Stomach (tissue), 4 donors: ENCODE data around the gene CDC42SE2.

Experiments
- POLR2A ChIP-seq, 4 donors: fragments of 450-650 bp; IDR thresholded peaks; one replicate each; pipeline ENCODE4 v1.6.1; 2016; ENCODE audit warnings: antibody characterized with exemption in 4 of 4, control low read depth in 2 of 4, mild to moderate bottlenecking in 1 of 4, moderate library complexity in 1 of 4
- POLR2AphosphoS5 ChIP-seq, 3 donors: sonication (generic); formaldehyde crosslinking; IDR thresholded peaks; one replicate each; pipeline ENCODE4 v1.6.1; 2016; ENCODE audit warnings: antibody characterized with exemption in 3 of 3
- TF ChIP-seq, protein P1 (sequence below), 7 experiments: fragments of 450-650 bp in 4 of 7; fragments of 200-600 bp in 3 of 7; sonication (generic) in 3 of 7; IDR thresholded peaks; one replicate each; pipeline ENCODE4 v1.5.1; 2016 to 2019; ENCODE audit warnings: antibody characterized with exemption in 7 of 7, control low read depth in 2 of 7, mild to moderate bottlenecking in 1 of 7

DNA sequence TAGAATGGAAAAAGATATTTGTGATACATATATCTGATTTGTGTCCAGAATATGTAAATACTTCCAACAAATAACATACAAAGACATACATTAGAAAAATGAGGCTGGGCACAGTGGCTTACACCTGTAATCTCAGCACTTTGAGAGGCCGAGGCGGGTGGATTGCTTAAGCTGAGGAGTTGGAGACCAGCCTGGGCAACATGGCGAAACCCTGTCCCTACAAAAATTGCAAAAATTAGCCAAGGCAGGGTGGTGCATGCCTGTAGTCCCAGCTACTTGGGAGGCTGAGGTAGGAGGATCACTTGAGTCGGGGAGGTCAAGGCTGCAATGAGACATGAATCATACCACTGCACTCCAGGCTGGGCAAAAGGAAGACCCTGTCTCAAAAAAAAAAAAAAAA, 46.1 kb upstream of the CDC42SE2 start:
- TF ChIP-seq, protein P1, sequence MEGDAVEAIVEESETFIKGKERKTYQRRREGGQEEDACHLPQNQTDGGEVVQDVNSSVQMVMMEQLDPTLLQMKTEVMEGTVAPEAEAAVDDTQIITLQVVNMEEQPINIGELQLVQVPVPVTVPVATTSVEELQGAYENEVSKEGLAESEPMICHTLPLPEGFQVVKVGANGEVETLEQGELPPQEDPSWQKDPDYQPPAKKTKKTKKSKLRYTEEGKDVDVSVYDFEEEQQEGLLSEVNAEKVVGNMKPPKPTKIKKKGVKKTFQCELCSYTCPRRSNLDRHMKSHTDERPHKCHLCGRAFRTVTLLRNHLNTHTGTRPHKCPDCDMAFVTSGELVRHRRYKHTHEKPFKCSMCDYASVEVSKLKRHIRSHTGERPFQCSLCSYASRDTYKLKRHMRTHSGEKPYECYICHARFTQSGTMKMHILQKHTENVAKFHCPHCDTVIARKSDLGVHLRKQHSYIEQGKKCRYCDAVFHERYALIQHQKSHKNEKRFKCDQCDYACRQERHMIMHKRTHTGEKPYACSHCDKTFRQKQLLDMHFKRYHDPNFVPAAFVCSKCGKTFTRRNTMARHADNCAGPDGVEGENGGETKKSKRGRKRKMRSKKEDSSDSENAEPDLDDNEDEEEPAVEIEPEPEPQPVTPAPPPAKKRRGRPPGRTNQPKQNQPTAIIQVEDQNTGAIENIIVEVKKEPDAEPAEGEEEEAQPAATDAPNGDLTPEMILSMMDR (IDR thresholded peaks at IDR 0.05), result no peak
- TF ChIP-seq POLR2A (IDR thresholded peaks at IDR 0.05), result no peak
- TF ChIP-seq POLR2AphosphoS5 (IDR thresholded peaks at IDR 0.05), result no peak
